ENCODE results near the gene DNAH17.

Gene DNAH17

DNA sequence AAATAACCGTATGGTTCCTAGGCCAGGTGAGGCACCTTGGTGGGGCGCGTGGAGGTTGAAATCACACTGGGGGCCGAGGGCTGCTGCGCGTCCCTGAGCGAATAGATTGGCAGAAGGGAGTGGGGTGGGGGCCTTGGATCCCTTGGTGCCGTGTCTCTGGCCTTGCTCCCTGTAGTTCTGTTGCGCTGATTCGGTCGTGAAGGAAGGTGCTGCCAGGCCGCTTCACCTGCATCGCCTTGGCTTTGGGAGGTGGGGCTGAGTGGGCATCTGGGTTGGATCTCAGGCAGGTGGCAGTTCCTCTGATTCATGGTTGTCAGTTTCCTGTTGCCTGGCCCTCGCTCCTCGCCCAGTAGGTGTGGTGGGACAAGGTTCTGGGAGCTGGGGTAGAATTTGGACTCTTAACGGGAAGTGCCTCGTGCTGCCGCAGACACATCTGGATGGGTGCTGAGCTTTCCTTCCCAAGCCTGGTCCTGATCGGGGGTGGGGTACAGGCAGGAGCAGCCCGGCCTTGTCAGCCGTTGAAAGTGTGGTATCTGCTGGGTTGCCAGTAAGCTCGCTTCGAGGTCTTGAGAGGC lies 168.6 kb downstream of the DNAH17 start:
- DNase-seq = no peak

DNA sequence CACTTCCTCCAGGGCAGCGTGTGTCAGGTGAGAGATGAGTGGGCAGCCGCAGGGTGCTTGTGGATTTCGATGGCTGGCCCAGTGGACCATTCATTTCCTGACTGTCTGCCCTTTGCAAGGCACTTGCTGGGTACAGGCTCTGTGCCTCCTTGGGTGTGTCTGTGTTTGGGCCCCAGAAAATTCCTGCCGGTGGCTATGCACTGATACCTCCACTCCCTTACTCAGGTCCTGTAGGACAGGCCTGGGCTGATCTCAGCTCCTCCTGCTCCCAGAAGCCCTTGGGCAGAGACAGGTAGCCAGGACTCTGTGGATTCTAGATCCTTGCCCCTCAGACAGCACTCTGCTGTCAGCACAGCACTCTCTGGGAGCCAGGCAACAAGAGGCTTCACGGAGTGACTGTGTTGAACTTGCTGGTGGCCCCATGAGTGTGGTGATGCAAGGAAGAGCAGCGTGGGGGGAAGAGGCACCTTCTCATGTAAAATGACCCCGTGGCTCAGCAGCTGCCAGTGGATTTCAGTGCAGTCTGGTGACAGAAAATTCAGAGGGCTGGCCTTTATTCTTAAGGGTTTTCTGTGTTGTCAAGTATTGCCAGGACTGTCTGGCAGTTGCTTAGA lies 169.7 kb downstream of the DNAH17 start:
- no peak for DNase-seq

DNA sequence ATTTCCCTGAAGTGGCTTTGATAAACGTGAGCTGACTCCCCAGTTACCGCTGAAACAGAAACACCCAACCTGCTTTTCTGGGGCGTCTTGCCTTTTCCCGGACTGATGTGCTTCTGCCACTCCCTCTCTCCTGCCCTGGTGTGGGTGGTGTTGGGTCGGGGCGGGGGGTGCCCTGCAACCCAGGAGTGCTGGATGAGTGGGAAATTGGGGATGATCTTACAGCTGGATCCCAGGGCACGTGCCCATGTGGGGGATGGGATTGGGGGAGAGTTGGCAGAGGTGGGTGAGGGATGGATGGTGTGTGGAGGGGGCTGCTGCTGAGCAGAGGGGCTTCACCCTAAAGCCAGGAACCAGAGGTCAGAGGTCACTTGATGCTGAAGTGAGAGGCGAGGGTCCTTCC lies 170.3 kb downstream of the DNAH17 start:
- DNase-seq = no peak

DNA sequence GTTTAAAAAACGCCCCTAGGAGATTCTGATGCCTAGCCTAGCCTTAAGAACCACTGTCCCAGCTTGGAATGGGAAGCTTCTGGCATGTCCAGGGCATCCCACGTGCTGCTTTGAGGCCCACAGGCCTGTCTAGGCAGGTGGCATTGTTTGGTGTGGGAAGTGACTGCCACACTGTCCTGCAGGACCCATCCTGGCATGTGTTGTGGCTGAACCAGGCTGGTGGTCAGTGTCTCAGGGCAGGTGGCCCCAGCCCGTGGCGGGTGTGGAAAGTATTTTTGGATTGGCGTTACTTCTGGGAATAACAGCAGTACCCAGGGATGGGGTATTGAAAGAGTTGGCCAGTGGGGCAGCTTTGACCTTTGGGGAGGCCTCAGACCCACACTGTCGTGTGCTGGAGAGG lies 170.8 kb downstream of the DNAH17 start:
- no peak for DNase-seq

DNA sequence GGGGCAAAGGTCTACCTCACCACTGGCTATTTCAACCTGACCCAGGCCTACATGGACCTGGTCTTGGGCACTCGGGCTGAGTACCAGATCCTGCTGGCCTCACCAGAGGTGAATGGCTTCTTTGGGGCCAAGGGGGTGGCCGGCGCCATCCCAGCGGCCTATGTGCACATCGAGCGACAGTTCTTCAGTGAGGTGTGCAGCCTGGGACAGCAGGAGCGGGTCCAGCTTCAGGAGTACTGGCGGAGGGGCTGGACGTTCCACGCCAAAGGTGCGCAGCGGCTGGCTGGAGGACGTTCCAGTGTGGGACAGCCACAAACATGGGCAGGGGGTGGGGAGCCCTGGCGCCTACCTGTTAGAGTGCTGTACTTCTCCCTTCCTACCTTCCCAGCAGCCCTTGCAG lies 173.4 kb downstream of the DNAH17 start:
- DNase-seq = no peak

DNA sequence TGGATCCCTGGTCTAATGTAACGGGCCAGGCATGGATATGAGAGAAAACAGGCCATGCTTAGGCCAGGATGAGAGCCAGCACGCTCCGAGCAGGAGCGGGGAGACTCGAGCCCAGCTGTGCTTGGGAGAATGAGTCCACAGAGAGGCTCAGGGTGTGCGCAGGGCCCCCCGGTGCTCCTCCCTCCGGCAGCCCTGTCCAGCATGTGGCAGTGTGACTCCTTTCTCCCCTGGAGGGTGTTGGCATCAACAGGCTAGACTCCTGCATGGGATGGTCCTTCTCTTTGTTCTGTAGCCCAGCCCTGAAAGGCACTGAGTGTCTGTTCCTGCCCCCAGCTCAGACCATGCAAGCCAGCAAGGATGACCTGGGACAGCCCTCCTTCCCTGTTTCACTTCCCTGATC lies 175.3 kb downstream of the DNAH17 start:
- no peak for DNase-seq

DNA sequence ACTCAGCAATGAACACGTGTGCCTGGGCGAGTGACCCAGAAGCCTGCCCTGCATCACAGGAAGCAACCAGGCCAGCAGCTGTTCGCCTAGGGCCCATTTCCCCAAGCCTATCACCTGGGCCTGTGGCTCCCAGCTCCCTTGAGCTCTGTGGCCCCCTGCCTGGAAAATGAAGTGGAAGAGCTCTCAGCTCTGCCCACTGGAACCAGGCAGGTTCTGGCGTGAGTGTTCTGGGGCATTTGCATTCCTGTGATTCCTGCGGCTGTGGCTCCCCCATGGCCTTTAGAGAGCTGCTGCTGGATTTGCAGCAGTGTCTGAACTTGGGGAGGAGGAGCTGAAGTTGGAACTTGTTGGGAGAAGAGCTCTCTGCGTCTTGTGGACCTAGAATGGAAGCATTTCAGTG lies 175.9 kb downstream of the DNAH17 start:
- no peak for DNase-seq

DNA sequence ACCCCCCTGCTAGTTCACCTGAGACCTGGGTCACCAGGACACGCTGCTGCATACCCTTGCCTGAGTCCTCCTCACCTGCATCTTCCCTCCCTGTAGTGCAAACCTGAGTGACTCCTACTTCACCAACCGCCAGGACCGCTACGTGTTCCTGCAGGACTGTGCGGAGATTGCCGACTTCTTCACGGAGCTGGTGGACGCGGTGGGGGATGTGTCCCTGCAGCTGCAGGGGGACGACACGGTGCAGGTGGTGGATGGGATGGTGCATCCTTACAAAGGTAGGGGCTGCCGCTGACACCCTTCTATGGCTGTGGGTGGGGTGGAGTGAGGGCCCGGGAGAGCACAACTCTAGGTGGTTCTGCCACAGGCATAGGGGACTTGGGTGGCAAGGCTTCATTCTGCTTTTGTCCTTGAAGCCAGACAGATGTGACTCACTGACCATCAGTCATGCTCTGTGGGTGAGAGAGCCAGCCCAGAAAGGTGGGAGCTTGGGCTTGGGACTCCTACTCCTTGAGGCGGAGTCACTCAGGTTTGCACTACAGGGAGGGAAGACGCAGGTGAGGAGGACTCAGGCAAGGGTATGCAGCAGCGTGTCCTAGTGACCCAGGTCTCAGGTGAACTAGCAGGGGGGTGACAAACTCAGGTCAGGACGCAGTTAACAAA lies 176.5 kb downstream of the DNAH17 start:
- DNase-seq = no peak

DNA sequence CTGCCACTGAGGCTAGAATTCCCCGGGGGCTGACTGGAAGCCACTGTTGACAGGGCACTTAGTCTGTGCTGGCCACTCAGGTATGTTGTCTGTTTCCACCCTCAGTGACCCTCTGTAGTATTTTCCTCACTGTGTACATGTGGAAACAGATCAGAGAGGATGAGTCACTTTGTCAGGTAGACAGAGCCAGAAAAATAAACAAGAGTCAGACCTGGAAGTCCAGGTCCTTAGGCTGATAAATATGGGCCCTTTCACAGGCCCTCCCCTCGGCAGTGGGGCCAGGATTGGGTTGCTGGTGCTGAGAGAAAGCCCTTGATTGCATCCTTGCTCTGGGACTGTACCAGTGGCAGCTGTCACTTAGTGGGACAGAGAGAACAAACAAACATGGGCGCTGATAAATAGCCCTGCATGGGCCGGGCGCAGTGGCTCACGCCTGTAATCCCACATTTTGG lies 177.5 kb downstream of the DNAH17 start:
- no peak for DNase-seq

DNA sequence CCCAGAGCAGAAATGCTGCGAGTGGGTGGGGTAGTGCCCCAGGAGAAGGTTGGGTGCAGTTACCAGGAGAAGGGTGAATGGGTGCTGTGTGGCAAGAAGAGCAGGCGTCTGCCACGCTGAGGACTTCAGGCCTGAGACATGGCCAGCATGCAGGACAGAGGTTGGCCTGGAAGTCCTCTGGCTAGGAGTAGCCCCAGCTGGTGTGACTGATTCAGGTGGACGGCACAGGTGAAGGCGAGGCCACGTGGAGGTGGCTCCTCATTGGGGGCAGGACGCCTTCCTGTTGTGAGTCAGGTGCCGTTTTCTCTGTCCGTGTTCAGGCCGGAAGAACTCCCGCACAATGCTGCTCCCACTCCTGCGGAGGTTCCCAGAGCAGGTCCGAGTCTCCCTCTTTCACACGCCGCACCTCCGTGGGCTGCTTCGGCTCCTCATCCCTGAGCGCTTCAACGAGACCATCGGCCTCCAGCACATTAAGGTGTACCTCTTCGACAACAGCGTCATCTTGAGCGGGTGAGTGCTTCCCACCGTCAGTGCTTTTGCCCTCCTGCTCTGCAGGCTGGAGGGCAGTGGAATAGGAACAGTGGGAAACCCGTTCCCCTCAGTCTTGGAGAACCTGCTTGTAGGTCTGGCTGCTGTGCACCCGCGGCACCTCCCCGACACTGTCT lies 178.0 kb downstream of the DNAH17 start:
- no peak for DNase-seq

DNA sequence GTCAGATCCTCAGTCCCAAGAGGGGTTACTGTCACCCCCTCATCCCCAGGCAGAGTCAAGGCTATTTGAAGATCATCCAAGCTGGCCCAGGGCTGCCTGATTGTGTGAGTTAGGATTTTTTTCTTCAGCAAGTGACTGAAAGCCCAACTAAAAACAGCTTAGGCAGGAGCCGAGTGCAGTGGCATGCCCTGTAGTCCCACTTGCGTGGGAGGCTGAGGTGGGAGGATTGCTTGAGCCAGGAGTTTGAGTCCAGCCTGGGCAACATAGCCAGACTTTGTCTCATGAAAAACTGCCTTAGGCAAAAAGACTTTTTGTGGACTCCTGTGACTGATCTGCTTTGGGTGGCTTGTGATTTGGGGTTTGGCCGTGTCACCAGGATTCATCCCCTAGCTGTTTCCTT lies 178.8 kb downstream of the DNAH17 start:
- no peak for DNase-seq

DNA sequence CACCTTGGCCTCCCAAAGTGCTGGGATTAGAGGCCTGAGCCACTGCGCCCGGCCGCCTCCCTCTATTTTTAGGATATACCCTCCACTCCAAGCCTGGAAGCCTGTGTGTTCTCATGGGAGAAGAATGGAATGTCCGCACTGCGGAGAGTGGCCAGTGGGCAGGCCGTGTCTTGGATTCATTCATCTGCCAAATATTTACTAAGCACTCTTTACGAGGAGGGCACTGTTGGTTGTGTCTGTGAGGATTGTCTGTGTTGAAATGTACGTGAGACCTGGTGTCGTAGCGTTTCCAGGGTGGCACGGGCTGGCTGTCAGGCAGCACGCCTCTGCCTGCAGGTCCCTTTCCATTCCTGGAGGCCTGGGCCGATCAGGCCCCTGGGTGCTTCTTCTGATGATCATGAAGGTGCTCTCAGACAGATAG lies 179.5 kb downstream of the DNAH17 start:
- DNase-seq = no peak

DNA sequence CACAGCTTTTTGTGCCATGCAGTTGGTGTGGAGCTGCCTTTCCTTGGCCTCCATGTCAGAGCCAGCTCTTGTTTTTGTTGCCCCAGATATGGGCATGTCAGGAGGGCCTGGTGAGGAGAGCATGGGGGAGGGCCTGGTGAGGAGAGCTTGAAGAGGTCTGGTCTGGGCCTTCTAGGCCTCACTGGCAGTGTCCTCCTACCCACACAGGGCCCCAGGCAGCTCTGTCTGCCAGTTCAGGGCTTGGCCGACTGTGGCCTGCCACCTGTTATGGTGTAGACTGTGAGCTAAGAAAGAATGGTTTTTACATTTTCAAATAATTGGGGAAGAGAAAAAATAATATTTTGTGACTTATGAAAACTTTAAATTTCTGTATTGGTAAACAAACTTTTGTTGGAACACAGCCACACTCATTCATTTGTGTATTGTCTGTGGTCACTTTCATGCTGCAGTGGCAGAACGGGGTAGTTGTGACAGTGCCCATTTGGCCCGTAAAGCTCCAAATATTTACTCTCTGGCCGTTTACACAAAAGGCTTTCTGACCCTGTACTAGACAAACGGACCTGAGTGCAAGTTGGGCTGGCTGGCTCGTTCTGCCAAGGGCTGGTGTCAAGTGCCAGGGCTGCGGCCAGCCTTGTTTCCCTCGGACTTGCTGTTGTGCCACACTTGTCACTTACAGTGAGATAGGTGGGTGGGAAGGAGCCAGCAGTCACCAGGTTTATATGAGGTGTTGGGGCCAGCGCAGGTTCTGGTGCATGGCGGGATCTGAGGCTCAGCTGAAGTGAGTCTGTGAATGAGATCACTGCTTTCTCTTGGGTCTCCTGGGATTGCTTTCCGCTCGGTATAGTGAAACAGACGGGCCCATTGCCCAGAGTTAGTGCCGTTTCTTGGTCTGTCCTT lies 180.5 kb downstream of the DNAH17 start:
- DNase-seq = no peak

DNA sequence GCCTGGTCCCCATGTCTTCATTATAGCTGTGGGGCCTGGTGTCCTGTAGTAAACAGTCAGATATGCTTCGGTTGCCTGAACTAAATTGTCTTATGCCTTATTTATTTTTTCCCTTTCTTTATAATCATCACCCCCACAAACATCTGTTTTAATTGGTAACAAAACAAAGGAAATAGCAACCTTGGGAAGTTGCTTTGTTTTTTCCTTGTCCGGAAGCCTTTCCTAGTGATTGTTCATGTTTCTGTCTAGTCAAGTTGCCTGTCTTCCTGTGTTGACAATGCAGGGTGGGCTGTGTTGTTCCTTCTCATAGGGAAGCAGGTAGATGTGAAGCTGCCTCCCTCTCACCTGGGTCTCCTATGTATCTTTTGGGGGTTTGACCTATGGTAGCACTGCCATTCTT lies 182.0 kb downstream of the DNAH17 start:
- no peak for DNase-seq

DNA sequence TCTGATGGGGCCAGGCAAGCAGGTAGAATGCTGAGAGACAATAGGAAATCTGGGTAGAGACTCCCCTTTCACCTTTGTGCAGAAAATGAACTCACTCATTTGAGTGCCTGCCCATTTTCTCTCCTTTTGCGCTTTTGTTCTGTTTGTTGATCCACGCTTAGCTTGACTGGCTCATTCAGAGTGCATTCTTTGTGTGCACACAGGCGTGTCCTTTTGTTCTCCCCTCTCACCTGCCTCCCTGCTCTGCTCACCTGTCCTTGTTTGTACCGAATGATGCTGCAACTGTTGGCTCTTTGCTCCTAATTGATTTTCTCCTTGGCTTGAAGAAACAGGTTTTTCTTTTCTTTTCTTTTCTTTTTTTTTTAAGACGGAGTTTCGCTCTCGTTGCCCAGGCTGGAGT lies 183.0 kb downstream of the DNAH17 start:
- DNase-seq = peak; percentile 69 to 92

DNA sequence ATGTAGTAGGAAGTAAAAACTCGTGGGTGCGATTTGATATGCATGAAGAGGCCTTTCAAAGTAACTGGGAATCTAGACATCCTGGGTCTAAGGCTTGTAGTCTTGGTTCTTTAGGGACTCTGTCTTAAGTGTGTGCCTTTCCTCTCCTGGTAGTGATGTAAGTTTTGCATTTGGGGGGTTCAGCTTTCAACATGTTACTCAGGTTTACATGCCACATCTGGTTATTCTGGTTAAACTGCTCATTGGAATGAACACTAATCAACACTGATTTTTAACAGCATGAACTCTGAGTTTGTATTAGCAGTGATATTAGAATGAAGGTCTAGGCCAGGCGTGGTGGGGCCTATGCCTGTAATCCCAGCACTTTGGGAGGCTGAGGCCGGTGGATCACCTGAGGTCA lies 183.6 kb downstream of the DNAH17 start:
- no peak for DNase-seq

DNA sequence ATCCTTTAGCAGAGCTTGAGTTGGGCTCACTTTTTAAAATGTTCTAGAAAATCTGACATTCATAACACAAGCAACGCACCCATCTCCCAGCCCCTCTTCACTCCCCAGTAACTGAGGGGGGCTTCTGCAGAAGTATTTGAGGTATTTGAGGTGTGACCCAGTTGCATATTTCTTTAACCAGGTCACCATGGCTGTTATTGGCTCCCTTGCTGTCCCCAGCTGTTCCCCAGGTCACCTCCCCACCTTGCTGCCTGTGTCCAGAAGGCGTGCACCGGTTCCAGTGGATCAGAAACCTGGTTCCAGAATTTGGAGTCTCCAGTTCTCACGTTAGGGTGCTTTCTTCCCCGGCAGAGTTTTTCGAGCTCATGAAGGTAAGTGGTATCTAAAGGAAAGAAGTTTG lies 184.9 kb downstream of the DNAH17 start:
- no peak for DNase-seq

DNA sequence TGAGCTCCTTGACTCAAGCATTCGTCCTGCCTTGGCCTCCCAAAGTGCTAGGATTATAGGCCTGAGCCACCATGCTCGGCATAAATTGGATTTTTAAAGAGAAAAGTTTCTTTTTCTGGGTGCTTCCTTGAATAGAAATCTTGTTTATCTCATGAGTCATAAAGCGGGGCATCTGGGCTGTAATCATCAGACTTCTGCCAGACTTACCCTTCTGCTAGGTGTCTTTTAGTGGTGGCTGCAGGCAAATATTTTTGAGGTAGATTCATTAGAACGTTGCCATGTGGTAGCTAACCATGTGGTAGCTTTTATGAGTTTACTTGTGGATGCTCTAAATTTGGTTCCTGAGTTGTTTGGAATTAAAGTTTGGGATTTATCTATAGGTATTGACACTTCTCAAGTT lies 185.4 kb downstream of the DNAH17 start:
- no peak for DNase-seq

DNA sequence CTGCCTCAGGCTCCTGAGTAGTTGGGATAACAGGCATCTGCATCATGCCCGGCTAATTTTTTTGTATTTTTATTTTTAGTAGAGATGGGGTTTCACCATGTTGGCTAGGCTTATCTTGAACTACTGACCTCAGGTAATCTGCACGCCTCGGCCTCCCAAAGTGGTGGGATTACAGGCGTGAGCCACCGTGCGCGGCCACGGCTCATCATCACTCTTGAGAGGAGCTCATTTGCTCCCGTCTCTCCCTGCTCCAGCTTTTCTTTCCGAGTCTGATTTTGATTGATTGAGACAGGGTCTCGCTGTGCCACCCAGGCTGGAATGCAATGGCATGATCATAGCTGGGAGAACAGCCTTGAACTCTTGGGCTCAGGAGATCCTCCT lies 186.2 kb downstream of the DNAH17 start:
- no peak for DNase-seq

DNA sequence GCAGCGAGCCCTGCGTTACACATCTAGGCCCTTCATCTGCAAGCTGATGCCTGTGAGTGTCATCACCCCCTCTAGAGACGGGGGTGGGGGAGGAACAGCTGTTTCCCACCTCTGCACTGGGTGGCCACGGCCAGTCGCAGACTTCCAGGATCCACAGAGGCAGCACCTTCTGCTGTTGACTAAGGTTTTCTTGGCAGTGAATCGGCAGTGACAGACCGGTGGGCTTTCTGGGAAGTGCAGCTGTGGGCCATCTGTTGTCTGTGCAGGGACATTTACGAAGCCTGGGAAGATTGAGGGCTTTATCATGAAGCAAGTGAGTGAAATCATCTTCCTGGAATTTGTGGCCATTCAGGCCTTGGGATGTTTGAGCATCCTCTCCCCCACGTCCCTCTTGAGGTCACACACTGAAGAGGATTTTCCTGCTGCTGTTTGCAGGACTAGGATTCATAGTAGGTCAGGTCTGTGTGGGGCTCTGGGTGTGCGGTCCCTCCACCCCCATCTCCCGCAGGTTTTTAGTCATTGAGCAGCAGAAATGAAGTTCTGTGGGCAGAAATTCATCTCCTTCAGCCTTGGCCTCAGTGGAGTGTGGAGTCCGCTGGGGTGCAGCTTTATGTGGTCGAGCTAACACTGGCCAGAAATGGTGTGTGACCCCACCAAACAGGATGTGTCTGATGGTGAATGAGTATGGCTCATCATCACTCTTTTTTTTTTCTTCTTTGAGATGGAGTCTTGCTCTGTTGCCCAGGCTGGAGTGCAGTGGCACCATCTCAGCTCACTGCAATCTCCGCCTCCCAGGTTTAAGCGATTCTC lies 186.8 kb downstream of the DNAH17 start:
- no peak for DNase-seq

DNA sequence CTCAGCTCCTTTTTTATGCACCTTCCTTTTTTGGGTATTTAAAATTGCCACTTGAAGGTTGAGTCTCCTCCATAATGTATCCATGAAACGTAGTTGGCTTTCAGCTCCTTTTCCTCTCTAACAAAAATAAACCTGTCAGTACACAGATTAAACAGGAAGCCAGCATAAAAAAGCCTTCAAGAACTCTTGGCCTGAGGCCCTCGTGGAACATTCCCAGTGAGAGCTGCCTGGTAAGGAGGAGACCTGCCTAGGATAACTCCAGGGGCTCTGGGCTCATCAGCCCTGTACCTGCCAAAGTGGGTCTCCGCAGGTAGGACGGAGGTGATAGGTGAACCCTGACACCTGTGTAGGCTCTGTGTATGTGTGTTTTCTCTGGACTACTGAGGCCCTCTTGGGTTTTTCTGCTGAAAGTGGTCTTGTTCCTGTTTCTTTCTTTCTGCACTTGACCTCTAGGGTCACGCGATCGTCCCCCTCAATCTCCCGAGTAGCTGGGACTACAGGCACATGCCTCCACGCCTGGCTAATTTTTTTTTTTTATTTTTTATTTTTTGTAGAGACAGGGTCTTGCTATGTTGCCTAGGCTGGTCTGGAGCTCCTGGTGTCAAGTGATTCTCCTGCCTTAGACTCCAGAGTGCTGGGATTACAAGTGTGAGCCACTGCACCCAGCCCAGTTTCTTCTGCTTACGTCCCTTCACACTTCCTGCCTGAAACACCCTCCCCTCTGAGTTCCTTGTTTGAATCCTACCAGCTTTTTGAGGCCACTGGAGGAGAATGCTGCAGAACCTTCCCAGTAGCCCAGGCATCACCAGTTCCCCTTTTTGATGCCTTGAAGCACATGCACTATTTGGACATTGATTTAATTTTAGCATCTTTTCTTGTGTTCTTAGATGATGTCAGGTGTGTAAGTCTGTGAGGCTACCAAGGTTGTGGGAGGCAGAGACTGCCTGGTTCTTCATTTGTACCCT lies 188.9 kb downstream of the DNAH17 start:
- no peak for DNase-seq

Data from NCI-H1930 (cell line).